GM12878 (cell line): ENCODE data around the gene C11orf16. TPM values are rescaled to one million over a fixed set of nuclear protein-coding genes. Genes with fewer than 3 reads are reported as not detected.

ENCODE experiments used
- USF2 ChIP-seq: IDR thresholded peaks from 2 replicates; pipeline ENCODE4 v1.6.1; 2011; ENCODE audit warnings: low read depth, low read length, improper control_type of control experiment, borderline replicate concordance
- ZBTB4 ChIP-seq: fragments of 450-650 bp; formaldehyde crosslinking; IDR thresholded peaks from 2 replicates; pipeline ENCODE4 v1.4.0; 2022; ENCODE audit warnings: mild to moderate bottlenecking, moderate library complexity
- ZBTB40 ChIP-seq: fragments of 450-650 bp; IDR thresholded peaks from 2 replicates; pipeline ENCODE4 v1.6.1; 2016; ENCODE audit warnings: mild to moderate bottlenecking, moderate library complexity, borderline replicate concordance
- polyA plus RNA-seq, 11 experiments: library from polyadenylated mRNA; depleted of rRNA in 4 of 11; unstranded in 6 of 11; stranded (reverse) in 5 of 11; fragments of >200 nt; fragmentation: Nextera tagmentation in 4 of 11; fragmentation: Illumina TruSeq in 1 of 11; extraction: Ambion mirVana in 4 of 11; extraction: Trizol in 1 of 11; gene quantifications; 1 replicate in 1 of 11; 2 replicates in 10 of 11; pipeline versions ENCODE4 v1.2.1 to v1.2.3, GENCODE V29; 2011 to 2016; ENCODE audit warnings: inconsistent platforms in 2 of 11, missing spikeins in 2 of 11, low read depth in 1 of 11
- total RNA-seq, 4 experiments: library from RNA; depleted of rRNA in 3 of 4; stranded (reverse); fragments of >200 nt in 3 of 4; fragmentation: Illumina TruSeq in 1 of 4; extraction: Trizol in 1 of 4; gene quantifications; 2 replicates each; pipeline versions ENCODE4 v1.2.1 to v1.2.3, GENCODE V29; 2013 to 2021

C11orf16 gene
- total and polyA plus RNA-seq, 10 of the 15 experiments (the other 5 are each of a cell fraction or from before 2014, with no cell fraction given): 0.05 to 0.39 (median 0.32) TPM; not detected in 7

DNA sequence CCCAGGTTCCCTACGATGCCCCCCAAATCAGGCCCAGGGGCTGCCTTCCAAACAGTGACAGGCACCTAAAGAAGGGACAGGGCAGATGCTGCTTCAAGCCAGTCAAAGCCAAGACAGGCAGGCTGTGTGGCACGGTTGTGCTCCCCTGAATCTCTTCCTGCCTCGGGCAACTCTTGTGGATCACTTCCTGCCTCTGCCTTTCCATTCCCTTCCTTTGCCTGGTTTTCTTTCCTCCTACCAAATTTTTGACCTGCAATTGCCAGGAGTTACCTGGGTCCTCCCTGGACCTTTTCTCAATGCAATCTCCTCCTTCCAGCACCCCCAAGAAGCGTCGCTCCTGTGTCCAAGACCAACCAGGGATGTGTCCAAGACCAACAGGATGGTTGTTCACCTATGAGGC, 5.5 kb downstream of the C11orf16 start (continued):
- TF ChIP-seq ZBTB40 (no peak), ZBTB4 (CRISPR knock-in tag) (no peak), USF2 (no peak)
